OCI-LY7 (cell line): Measurements from ENCODE around the gene NSMCE3. TPM values are rescaled to one million over a fixed set of nuclear protein-coding genes. Genes with fewer than 3 reads are reported as not detected.
"Not testable (repeated sequence)": the region's sequence is repeated elsewhere in the genome, so short reads cannot be mapped to it uniquely, and the experiment has no call there.

ENCODE experiments used
- BruUV-seq: library from RNA; stranded (reverse); fragments of 400-500 nt; replicated peaks from 2 replicates; lab custom pipeline; 2021; lab: Mats Ljungman, UMichigan
- CTCF ChIA-PET: fragments of 300-600 bp; sonication (Branson Sonifier 250); formaldehyde crosslinking; loops from one replicate; lab custom pipeline; 2022; ENCODE audit warnings: antibody characterized with exemption; ENCODE audit not compliant: unreplicated experiment; lab: Charles Lee
- POLR2A ChIA-PET: fragments of 300-600 bp; sonication (Branson Sonifier 250); formaldehyde crosslinking; loops from one replicate; lab custom pipeline; 2022; ENCODE audit warnings: antibody characterized with exemption; lab: Charles Lee
- DNase-seq: peaks from one replicate; pipeline ENCODE4 v3.0.0-alpha.2; 2015; ENCODE audit warnings: low spot score
- H2AFZ ChIP-seq: fragments of 200-600 bp; sonication (generic), shearing (Covaris generic); 2 replicates; pipeline ENCODE4 v1.6.1; 2014; ENCODE audit warnings: mild to moderate bottlenecking, antibody characterized with exemption, low read length, moderate library complexity
- H3K27ac ChIP-seq: fragments of 200-600 bp; sonication (generic); 2 replicates; pipeline ENCODE4 v1.5.1; 2014; ENCODE audit warnings: mixed run types, low read depth, mild to moderate bottlenecking, moderate library complexity, low read length, inconsistent platforms; ENCODE audit not compliant: poor library complexity, severe bottlenecking
- H3K36me3 ChIP-seq: fragments of 200-600 bp; sonication (generic); 2 replicates; pipeline ENCODE4 v1.6.1; 2014; ENCODE audit warnings: mild to moderate bottlenecking, antibody characterized with exemption, low read length, moderate library complexity, mixed read lengths; ENCODE audit not compliant: insufficient read depth
- H3K4me1 ChIP-seq: fragments of 200-600 bp; sonication (generic); 2 replicates; pipeline ENCODE4 v1.5.1; 2014; ENCODE audit warnings: mild to moderate bottlenecking, low read length; ENCODE audit not compliant: insufficient read depth, poor library complexity, severe bottlenecking
- H3K4me2 ChIP-seq: fragments of 200-600 bp; sonication (generic); 2 replicates; pipeline ENCODE4 v1.6.1; 2014; ENCODE audit warnings: mild to moderate bottlenecking, low read length
- H3K4me3 ChIP-seq: fragments of 200-600 bp; sonication (generic); 2 replicates; pipeline ENCODE4 v1.5.1; 2014; ENCODE audit warnings: mild to moderate bottlenecking, low read depth, low read length; ENCODE audit not compliant: poor library complexity, severe bottlenecking
- H3K79me2 ChIP-seq: fragments of 200-600 bp; sonication (generic); 2 replicates; pipeline ENCODE4 v1.6.1; 2016; ENCODE audit warnings: low read depth, mild to moderate bottlenecking, low read length, moderate library complexity, mixed read lengths; ENCODE audit not compliant: insufficient read depth
- H3K9me2 ChIP-seq: fragments of 200-600 bp; sonication (generic); 2 replicates; pipeline ENCODE4 v1.6.1; 2016; ENCODE audit warnings: mild to moderate bottlenecking, low read length, mixed read lengths; ENCODE audit not compliant: insufficient read depth
- H3K9me3 ChIP-seq: fragments of 200-600 bp; sonication (generic); 2 replicates; pipeline ENCODE4 v1.6.1; 2014; ENCODE audit warnings: mild to moderate bottlenecking, mixed run types, low read length, mixed read lengths
- H4K20me1 ChIP-seq: fragments of 200-600 bp; sonication (generic); 2 replicates; pipeline ENCODE4 v1.6.1; 2014; ENCODE audit warnings: mild to moderate bottlenecking, antibody characterized with exemption, low read length, moderate library complexity, mixed read lengths; ENCODE audit not compliant: insufficient read depth
- CTCF ChIP-seq: fragments of 200-600 bp; sonication (generic); conservative IDR thresholded peaks from 2 replicates; pipeline ENCODE4 v1.5.1; 2014; ENCODE audit warnings: mild to moderate bottlenecking, antibody characterized with exemption, low read length, moderate library complexity, mixed read lengths
- EZH2phosphoT487 ChIP-seq: fragments of 200-600 bp; sonication (generic); IDR thresholded peaks from 2 replicates; pipeline ENCODE4 v1.6.1; 2018; ENCODE audit warnings: low read depth, borderline replicate concordance, mild to moderate bottlenecking, mixed run types, antibody characterized with exemption, low read length, moderate library complexity, mixed read lengths
- intact Hi-C: fragments of 100-400 bp; cut with micrococcal nuclease; formaldehyde crosslinking; loops from one replicate; pipeline ENCODE4 v1.10.0; 2022; ENCODE audit not compliant: unreplicated experiment
- total RNA-seq, 2 experiments: library from RNA; depleted of rRNA in 1 of 2; stranded (reverse); fragments of >200 nt in 1 of 2; shearing (Covaris generic) in 1 of 2; gene quantifications; 2 replicates each; pipeline ENCODE4 v1.2.3, GENCODE V29; 2014 to 2022

The NSMCE3 gene
- total RNA-seq, 2 experiments from 2014 or later: 18.6 to 29.4 TPM

- no TSS peak for BruUV-seq
- Histone ChIP-seq H2AFZ (no peak overlapping the region), H3K36me3 (no peaks in the 10 kb centered on the region), H3K4me2 (no peak overlapping the region), H3K79me2 (no peaks in the 10 kb centered on the region), H3K27ac (no peak overlapping the region), H3K9me3 (no peaks in the 10 kb centered on the region), H3K4me3 (no peak overlapping the region), H3K4me1 (no peaks in the 10 kb centered on the region), H3K9me2 (no peaks in the 10 kb centered on the region), H4K20me1 (no peaks in the 10 kb centered on the region)
- TF ChIP-seq EZH2phosphoT487 (no peak), CTCF (no peak)
- CTCF ChIA-PET: no interaction called here
- intact Hi-C loops: no loop called here
- POLR2A ChIA-PET: interaction anchor here (1.0 kb wide), 1 partner anchor 18 kb away, joined by 4 read pairs; no protein-coding TSS in a partner anchor
- no peak for DNase-seq
Measured at GRCh38 chr15:29226436-29227208, 43.0 kb downstream of the NSMCE3 start.

GRCh38 chr15:29225534-29226234, 43.9 kb downstream of the NSMCE3 start:
- H3K79me2 ChIP-seq: no peaks in the 10 kb centered on the region
- H3K4me2 ChIP-seq: no peak overlapping the region
- intact Hi-C loops: no loop called here
- no peaks in the 10 kb centered on the region for H3K9me3 ChIP-seq
- no peak for TF ChIP-seq EZH2phosphoT487
- TF ChIP-seq CTCF: no peak
- no peak overlapping the region for H3K4me3 ChIP-seq
- no peaks in the 10 kb centered on the region for H3K36me3 ChIP-seq
- no TSS peak for BruUV-seq
- no peaks in the 10 kb centered on the region for H3K9me2 ChIP-seq
- H4K20me1 ChIP-seq: no peaks in the 10 kb centered on the region
- H3K27ac ChIP-seq: no peak overlapping the region
- no peak overlapping the region for H2AFZ ChIP-seq
- H3K4me1 ChIP-seq: no peaks in the 10 kb centered on the region
- no peak for DNase-seq
- CTCF ChIA-PET: no interaction called here
- POLR2A ChIA-PET: interaction anchor here (1.0 kb wide), 1 partner anchor 17 kb away, joined by 4 read pairs; no protein-coding TSS in a partner anchor

- intact Hi-C loops, H3K36me3 ChIP-seq, H3K4me3 ChIP-seq, H3K4me2 ChIP-seq, H2AFZ ChIP-seq, H3K9me2 ChIP-seq, H3K79me2 ChIP-seq, BruUV-seq, POLR2A ChIA-PET, H3K27ac ChIP-seq, H4K20me1 ChIP-seq, CTCF ChIA-PET, H3K9me3 ChIP-seq, DNase-seq, H3K4me1 ChIP-seq: not testable (repeated sequence)
Measured at GRCh38 chr15:29224987-29225363, 44.6 kb downstream of the NSMCE3 start.

- H3K79me2 ChIP-seq, H3K36me3 ChIP-seq, H3K4me3 ChIP-seq, H4K20me1 ChIP-seq, H3K9me3 ChIP-seq, DNase-seq, H3K4me2 ChIP-seq, POLR2A ChIA-PET, intact Hi-C loops, CTCF ChIA-PET, BruUV-seq, H3K27ac ChIP-seq, H3K9me2 ChIP-seq, H3K4me1 ChIP-seq, H2AFZ ChIP-seq: not testable (repeated sequence)
Measured at GRCh38 chr15:29224235-29224986, 45.2 kb downstream of the NSMCE3 start.
